ENCODE results near the gene PACSIN1.
A peak's percentile ranks its signal among the peaks of the same experiment; 100 is the strongest.
"Not testable (repeated sequence)": the region's sequence is repeated elsewhere in the genome, so short reads cannot be mapped to it uniquely, and the experiment has no call there.

Gene PACSIN1

GRCh38 chr6:34457742-34458735, 7.8 kb upstream of the PACSIN1 start:
- no peak for DNase-seq

DNA sequence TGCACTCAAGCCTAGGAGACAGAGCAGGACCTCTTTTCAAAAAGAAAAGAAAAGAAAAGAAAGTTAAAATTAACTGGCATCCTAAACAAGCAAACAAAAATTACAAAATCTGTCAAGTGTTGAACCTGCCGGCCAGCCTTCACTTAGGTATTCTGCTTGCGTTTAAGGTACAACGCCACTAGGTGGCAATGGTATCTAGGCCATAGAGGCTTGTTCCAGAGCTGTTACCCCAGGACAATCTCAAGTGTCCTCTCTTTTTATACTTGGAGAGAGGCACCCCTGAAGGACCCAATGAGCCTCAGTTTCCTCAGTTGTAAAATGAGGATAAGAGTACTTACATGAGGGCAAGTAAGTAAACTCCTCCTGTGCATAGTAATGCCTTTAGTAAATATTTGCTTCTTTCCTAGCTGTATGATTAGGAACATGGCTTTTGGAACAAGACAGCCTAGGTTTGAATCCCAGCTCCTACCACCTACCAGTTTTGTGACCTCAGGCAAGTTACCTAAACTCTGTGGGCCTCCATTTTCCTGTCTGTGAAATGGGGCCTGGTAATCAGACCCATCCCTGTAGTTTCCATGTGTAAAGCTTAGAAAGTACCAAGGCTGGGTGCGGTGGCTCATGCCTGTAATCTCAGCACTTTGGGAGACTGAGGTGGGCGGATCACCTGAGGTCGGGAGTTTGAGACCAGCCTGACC, 5.8 kb upstream of the PACSIN1 start:
- peak; percentile 43 for DNase-seq

GRCh38 chr6:34460796-34461507, 4.9 kb upstream of the PACSIN1 start:
- no peak for DNase-seq

DNA sequence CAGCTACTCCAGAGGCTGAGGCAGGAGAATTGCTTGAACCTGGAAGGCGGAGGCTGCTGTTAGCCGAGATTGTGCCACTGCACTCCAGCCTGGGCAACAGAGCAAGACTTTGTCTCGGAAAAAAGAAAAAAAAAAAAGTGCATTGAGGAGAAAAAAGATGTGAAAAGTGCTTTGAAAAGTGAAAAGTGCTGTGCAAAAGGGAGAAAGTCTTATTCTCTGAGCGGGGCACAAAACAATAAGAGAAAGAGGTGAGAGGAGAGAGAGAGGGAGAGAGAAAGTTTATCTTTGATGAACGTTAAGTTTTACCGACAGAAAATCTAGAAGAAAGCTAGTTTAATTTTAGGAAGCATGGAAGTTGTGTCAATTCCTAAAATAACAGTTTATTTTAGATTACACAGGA, 3.9 kb upstream of the PACSIN1 start:
- no peak for DNase-seq

DNA sequence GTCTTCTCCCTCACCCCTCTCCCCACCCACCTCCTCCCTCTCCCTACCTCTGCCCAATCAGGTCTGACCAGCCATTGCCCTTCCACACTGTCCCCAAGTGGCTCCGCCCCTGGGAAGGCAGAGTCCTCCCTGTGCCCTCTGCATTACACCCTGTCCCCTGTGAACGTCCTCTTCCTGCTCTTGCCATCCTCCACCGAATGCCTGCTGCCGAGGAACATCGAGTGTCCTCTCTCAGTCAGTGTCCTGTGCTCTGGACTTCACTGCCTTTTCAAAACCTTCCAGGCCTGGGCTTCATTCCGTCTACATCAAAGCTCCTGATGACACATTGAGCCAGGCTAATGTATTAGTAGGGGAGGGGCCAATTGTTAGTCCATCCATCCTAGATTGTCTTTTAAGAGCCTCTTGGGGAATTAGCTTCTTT, 3.3 kb upstream of the PACSIN1 start:
- DNase-seq: peak; percentile 76

- no peak for DNase-seq
Observed at GRCh38 chr6:34463299-34463698, 2.6 kb upstream of the PACSIN1 start.

GRCh38 chr6:34463849-34464248, 2.0 kb upstream of the PACSIN1 start:
- DNase-seq: no peak

- DNase-seq: no peak
Observed at GRCh38 chr6:34466242-34467185, 638 bp downstream of the PACSIN1 start.

GRCh38 chr6:34468378-34468892, 2.6 kb downstream of the PACSIN1 start:
- DNase-seq: no peak

DNA sequence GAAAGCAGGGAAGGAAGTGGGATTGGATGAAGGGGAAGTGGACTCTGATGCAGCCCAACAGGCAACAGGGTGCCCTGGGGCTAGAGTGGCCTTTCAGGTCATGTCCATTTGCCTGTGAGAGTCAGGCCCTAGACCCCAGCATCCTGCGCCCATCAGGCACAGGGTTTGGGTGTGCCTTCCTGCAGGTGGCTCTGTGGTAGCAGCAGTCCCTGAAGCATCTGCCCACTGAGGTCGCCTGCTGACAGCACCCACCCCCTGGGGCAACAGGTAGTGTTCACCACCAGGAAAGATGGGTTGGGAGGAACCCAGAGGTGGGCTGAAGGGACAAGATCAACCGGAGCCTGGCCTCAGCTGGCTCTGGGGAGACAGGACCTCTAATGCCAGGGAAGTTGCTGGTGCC, 3.6 kb downstream of the PACSIN1 start:
- no peak for DNase-seq

DNA sequence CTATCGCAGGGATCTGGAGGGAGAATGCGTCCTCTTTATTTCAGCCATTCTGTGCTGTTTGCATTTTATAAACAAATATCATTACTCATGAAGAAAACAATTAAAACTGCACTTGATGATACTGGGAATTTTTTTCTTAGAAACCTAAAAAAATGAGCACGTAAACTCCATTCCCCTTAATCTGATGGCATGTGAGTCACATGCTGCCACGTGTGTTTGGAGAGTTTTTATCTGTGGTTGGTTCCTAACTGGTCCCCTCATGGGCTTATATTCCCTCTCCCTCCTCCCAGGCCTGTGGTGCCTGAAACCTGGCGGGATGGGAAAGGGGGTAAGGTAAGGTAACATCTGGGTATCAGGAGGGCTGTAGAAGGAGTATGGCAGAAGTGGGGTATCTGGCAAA, 6.5 kb downstream of the PACSIN1 start:
- no peak for DNase-seq

GRCh38 chr6:34473967-34474366, 8.1 kb downstream of the PACSIN1 start:
- no peak for DNase-seq

DNA sequence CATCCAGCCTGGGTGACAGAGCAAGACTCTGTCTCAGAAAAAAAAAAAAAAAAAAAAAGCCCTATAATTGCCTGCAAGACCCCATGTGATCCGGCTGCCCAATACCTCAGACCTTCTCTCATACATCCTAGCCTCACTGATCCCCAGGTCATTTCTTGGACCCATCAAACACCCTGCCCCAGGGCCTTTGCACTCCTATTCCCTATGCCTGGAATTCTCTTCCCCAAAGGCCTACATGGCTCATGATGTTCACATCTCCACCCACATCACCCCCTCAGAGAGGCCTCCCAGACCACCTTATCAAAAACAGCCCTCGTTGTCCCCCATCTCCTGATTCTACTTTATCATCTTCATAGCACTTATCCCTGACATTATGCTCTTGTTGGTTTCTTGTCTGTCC, 8.9 kb downstream of the PACSIN1 start:
- no peak for DNase-seq

DNA sequence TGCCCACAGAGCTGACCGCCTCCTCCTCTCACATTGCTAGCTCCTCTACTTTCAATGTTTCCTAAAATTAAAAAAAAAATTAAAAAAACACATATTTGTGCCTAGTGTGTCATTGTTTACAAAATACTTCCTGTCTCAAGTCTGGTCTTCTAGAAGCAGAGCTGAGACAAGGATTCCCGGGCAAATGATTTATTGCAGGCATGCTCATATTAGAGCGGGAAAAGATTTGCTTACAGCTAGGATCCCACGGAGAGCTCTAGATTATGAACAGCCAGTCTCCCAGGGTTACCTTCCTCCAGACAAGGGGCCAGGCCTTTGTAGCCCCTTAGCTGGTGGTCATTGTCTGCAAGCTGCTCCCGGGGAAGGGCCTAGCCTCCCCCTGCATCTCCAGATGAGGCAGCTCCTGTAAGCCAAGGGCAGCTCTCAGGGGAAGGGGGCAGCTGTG, 9.4 kb downstream of the PACSIN1 start:
- no peak for DNase-seq

DNA sequence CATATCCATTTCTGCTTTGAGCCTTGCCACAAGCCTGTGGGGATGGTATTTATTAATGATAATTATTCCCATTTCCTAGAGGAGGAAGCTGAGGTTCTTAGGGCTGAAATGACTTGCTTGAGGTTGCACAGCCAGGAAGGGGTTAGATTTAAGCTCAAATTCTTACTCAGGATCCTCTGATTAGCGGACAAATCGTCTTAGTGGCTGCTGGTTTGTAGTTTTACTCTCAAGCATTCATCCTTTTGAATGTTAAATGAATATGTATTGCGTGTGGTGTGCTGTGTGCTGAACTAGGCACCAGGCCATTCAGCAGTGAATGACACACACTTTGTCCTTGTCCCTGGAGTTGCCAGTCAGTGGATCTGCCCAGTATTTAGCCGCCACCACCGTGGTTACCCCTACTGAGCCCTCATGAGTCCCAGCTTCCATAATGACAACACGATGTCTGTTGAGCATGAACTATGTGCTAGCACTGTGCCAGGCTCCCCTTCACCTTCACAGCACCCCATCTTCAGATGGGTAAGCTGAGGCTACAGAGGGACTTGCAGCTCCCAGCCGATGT, 10.0 kb downstream of the PACSIN1 start:
- DNase-seq: no peak

- DNase-seq: no peak
Observed at GRCh38 chr6:34476447-34476846, 10.6 kb downstream of the PACSIN1 start.

DNA sequence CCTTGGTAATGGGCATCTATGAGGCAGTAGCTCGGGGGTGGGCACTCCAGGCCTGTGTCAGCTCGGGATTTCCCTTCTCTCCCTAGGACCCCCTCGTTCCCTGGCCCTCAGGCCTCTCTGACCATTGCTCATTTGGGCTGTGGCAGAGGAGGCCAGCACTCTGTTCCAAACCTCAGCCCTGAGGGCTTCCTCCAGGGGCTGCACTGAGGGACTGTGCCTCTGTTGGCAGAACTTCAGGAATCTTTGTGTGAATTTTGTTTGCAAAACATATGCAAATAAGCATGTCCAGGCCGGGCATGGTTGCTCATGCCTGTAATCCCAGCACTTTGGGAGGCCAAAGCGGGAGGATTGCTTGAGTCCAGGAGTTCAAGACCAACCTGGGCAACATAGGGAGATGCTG, 11.0 kb downstream of the PACSIN1 start:
- DNase-seq: no peak

- DNase-seq: no peak
Observed at GRCh38 chr6:34478796-34479195, 12.9 kb downstream of the PACSIN1 start.

DNA sequence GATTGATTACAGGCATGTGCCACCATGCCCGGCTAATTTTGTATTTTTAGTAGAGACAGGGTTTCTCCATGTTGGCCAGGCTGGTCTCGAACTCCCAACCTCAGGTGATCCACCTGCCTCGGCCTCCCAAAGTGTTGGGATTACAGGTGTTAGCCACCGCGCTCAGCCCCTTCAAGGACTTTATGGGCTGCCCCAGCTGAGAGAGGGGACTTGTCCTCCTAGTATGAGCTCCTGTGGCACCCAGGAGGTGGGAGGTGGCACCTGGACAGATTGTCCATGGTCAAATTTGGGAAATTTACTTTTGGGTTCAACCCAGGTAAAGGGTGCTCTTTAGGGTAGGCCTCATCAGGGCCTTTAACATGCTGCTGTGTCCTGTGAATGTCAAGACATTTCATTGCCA, 17.9 kb downstream of the PACSIN1 start:
- DNase-seq: not testable (repeated sequence)

GRCh38 chr6:34484391-34484790, 18.5 kb downstream of the PACSIN1 start:
- DNase-seq: no peak

DNA sequence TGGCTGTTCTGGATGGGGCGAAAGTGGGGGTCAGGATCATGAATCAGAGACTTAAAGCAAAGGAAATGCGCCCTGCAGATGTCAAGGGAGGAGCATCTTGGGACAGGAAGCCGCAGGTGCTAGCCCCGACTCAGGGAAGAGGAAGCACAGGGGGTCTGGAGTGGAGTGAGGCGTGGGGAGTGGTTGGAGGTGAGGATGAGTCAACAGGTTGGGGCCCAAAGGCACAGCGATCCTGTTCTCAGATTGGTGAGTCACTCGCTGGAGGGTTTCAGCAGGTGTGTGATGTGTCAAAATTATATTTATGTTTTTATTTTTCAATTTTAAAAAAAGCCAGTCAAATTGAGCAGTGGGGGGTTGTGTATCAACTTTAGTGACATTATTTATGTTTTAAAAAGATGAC, 19.0 kb downstream of the PACSIN1 start:
- no peak for DNase-seq
